HL-60 (cell line): ENCODE results near the gene PSMD5.

Experiments used
- DNase-seq, 2 experiments: peaks; one replicate each; pipeline ENCODE4 v3.0.0-alpha.2; 2010 to 2020; ENCODE audit warnings: low read depth in 1 of 2, low spot score in 1 of 2
- H3K27ac ChIP-seq: fragments of 250-450 bp; sonication (Bioruptor Pico); replicated peaks from 2 replicates; pipeline ENCODE4 v1.5.1; 2020; ENCODE audit warnings: mild to moderate bottlenecking, moderate library complexity
- H3K27me3 ChIP-seq: fragments of 250-450 bp; sonication (Bioruptor Pico); 2 replicates; pipeline ENCODE4 v1.5.1; 2021; ENCODE audit warnings: mild to moderate bottlenecking, moderate library complexity; ENCODE audit not compliant: insufficient read depth, poor library complexity, severe bottlenecking
- H3K4me3 ChIP-seq: replicated peaks from 2 replicates; pipeline ENCODE4 v1.5.1; 2011; ENCODE audit warnings: mild to moderate bottlenecking, control low read depth, low read length; ENCODE audit not compliant: insufficient read depth
- CTCF ChIP-seq: IDR thresholded peaks from one replicate; pipeline ENCODE4 v1.5.1; 2011; ENCODE audit warnings: low read length, control low read depth, inconsistent platforms; ENCODE audit not compliant: insufficient read depth
- GABPA ChIP-seq: IDR thresholded peaks from 2 replicates; pipeline ENCODE4 v1.6.1; 2012; ENCODE audit warnings: low read depth
- POLR2AphosphoS5 ChIP-seq: IDR thresholded peaks from 2 replicates; pipeline ENCODE4 v1.6.1; 2012; ENCODE audit warnings: low read depth
- SPI1 ChIP-seq: IDR thresholded peaks from 2 replicates; pipeline ENCODE4 v1.6.1; 2012; ENCODE audit warnings: low read depth, mild to moderate bottlenecking, borderline replicate concordance
- TF ChIP-seq, protein P1 (sequence below): IDR thresholded peaks from 2 replicates; pipeline ENCODE4 v1.6.1; 2012; ENCODE audit warnings: low read depth; ENCODE audit not compliant: insufficient replicate concordance

PSMD5 gene

DNA sequence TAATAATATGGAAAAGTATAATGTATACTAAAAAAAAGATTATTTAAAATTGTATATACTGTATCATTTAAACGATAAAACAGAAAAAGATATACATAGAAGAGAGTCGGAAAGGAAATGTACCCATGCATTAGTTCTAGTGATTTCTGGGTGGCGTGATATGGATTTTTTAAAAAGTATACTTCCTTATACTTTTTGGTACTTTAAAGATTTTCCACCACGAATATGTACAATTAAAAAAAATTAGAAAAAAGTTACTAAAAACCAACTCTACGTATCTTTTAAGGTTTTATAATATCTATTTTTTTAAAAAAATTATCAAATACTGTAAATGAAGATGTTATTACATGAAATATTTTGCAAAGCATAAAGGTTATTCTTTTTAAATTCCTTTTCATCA is 22.0 kb upstream of the PSMD5 start:
- DNase-seq = no peak
- no peak overlapping the region for H3K27ac ChIP-seq
- H3K4me3 ChIP-seq = no peak overlapping the region
- TF ChIP-seq POLR2AphosphoS5 (no peak), GABPA (no peak), CTCF (no peak), SPI1 (no peak)
- TF ChIP-seq, protein P1, sequence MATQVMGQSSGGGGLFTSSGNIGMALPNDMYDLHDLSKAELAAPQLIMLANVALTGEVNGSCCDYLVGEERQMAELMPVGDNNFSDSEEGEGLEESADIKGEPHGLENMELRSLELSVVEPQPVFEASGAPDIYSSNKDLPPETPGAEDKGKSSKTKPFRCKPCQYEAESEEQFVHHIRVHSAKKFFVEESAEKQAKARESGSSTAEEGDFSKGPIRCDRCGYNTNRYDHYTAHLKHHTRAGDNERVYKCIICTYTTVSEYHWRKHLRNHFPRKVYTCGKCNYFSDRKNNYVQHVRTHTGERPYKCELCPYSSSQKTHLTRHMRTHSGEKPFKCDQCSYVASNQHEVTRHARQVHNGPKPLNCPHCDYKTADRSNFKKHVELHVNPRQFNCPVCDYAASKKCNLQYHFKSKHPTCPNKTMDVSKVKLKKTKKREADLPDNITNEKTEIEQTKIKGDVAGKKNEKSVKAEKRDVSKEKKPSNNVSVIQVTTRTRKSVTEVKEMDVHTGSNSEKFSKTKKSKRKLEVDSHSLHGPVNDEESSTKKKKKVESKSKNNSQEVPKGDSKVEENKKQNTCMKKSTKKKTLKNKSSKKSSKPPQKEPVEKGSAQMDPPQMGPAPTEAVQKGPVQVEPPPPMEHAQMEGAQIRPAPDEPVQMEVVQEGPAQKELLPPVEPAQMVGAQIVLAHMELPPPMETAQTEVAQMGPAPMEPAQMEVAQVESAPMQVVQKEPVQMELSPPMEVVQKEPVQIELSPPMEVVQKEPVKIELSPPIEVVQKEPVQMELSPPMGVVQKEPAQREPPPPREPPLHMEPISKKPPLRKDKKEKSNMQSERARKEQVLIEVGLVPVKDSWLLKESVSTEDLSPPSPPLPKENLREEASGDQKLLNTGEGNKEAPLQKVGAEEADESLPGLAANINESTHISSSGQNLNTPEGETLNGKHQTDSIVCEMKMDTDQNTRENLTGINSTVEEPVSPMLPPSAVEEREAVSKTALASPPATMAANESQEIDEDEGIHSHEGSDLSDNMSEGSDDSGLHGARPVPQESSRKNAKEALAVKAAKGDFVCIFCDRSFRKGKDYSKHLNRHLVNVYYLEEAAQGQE = no peak
- no peaks in the 10 kb centered on the region for H3K27me3 ChIP-seq

- no peak for DNase-seq
- no peak overlapping the region for H3K4me3 ChIP-seq
- no peaks in the 10 kb centered on the region for H3K27me3 ChIP-seq
- H3K27ac ChIP-seq = no peak overlapping the region
- TF ChIP-seq POLR2AphosphoS5 (no peak), SPI1 (no peak), GABPA (no peak)
These were observed 21.1 kb upstream of the PSMD5 start for GRCh38 chr9:120863833-120864232.

- no peak overlapping the region for H3K4me3 ChIP-seq
- no peaks in the 10 kb centered on the region for H3K27me3 ChIP-seq
- no peak overlapping the region for H3K27ac ChIP-seq
- TF ChIP-seq CTCF (no peak), POLR2AphosphoS5 (no peak), SPI1 (no peak), GABPA (no peak)
- TF ChIP-seq, protein P1 = no peak
- DNase-seq = no peak
These were observed 19.7 kb upstream of the PSMD5 start for GRCh38 chr9:120862452-120862851.

DNA sequence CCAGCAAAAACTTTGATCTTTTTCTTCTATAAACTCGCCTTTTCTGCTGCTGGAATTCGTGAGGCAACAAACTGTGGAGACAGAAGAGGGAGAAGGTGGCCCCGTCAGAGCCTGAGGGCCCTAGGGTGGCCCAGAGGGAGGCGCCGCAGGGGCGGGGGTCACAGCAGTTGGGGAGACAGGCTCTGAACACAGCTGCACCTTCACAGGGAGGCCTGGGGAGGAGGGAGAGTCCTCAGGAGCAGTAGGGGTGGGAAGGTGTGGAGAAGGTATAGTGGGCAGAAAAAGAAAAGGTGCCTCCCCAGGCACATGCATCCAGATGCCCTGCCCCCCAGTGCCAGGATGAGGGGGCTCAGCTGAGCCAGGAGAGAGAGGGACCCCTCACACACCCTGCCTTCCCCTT is 19.2 kb upstream of the PSMD5 start:
- no peak overlapping the region for H3K27ac ChIP-seq
- no peak for DNase-seq
- no peak for TF ChIP-seq CTCF
- TF ChIP-seq, protein P1 = no peak
- H3K4me3 ChIP-seq = no peak overlapping the region
- H3K27me3 ChIP-seq = no peaks in the 10 kb centered on the region
